ENCODE measurements around the gene LY86. TPM values are rescaled to one million over a fixed set of nuclear protein-coding genes. Genes with fewer than 3 reads are reported as not detected.

The LY86 gene
- total RNA-seq, 1 experiment from 2014 or later, result not detected

DNA sequence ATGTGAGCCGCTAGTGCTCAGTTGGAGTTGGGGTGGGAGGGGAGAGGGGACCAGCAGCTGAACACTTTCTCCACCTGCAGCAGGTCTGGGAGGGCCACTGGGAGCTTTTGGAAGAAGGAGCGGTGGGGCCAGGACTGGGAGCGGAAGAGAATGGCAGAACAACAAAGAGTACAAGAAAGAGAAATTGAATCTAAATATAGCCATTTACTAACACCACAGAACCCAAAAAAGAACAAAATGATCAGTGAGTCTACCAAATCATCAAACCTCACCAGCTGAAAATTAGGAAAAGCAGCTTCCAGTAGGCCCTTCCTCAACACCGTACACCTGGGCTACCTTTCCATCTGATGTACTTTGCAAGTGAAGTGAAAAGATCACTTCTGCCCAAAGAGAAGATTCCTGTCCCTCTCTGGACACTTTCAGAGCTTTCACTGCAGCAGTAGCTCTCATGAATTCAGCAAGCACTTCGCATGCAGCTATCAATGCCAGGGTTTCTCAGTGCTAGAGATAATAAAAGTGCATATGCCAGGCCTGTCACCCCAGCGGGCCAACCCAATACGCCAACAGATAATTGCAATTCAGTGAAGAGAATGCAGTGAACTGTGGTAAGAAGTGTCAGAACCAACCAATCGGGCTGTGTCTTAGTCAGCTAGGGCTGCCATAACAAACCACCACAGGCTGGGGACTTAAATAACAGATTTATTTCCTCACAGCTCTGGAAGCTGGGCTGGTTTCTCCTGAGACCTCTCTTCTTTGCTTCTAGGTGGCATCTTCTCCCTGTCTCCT is 597 bp downstream of the LY86 start (continued):
- TF ChIP-seq, protein P1, sequence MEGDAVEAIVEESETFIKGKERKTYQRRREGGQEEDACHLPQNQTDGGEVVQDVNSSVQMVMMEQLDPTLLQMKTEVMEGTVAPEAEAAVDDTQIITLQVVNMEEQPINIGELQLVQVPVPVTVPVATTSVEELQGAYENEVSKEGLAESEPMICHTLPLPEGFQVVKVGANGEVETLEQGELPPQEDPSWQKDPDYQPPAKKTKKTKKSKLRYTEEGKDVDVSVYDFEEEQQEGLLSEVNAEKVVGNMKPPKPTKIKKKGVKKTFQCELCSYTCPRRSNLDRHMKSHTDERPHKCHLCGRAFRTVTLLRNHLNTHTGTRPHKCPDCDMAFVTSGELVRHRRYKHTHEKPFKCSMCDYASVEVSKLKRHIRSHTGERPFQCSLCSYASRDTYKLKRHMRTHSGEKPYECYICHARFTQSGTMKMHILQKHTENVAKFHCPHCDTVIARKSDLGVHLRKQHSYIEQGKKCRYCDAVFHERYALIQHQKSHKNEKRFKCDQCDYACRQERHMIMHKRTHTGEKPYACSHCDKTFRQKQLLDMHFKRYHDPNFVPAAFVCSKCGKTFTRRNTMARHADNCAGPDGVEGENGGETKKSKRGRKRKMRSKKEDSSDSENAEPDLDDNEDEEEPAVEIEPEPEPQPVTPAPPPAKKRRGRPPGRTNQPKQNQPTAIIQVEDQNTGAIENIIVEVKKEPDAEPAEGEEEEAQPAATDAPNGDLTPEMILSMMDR (IDR thresholded peaks at IDR 0.05), result no peak
- TF ChIP-seq, protein P2, sequence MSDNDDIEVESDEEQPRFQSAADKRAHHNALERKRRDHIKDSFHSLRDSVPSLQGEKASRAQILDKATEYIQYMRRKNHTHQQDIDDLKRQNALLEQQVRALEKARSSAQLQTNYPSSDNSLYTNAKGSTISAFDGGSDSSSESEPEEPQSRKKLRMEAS (CRISPR knock-in tag; IDR thresholded peaks at IDR 0.05), result no peak
- TF ChIP-seq, protein P3, sequence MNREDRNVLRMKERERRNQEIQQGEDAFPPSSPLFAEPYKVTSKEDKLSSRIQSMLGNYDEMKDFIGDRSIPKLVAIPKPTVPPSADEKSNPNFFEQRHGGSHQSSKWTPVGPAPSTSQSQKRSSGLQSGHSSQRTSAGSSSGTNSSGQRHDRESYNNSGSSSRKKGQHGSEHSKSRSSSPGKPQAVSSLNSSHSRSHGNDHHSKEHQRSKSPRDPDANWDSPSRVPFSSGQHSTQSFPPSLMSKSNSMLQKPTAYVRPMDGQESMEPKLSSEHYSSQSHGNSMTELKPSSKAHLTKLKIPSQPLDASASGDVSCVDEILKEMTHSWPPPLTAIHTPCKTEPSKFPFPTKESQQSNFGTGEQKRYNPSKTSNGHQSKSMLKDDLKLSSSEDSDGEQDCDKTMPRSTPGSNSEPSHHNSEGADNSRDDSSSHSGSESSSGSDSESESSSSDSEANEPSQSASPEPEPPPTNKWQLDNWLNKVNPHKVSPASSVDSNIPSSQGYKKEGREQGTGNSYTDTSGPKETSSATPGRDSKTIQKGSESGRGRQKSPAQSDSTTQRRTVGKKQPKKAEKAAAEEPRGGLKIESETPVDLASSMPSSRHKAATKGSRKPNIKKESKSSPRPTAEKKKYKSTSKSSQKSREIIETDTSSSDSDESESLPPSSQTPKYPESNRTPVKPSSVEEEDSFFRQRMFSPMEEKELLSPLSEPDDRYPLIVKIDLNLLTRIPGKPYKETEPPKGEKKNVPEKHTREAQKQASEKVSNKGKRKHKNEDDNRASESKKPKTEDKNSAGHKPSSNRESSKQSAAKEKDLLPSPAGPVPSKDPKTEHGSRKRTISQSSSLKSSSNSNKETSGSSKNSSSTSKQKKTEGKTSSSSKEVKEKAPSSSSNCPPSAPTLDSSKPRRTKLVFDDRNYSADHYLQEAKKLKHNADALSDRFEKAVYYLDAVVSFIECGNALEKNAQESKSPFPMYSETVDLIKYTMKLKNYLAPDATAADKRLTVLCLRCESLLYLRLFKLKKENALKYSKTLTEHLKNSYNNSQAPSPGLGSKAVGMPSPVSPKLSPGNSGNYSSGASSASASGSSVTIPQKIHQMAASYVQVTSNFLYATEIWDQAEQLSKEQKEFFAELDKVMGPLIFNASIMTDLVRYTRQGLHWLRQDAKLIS (CRISPR knock-in tag; IDR thresholded peaks at IDR 0.05; ENCODE audit: borderline replicate concordance), result no peak
- TF ChIP-seq, protein P4, sequence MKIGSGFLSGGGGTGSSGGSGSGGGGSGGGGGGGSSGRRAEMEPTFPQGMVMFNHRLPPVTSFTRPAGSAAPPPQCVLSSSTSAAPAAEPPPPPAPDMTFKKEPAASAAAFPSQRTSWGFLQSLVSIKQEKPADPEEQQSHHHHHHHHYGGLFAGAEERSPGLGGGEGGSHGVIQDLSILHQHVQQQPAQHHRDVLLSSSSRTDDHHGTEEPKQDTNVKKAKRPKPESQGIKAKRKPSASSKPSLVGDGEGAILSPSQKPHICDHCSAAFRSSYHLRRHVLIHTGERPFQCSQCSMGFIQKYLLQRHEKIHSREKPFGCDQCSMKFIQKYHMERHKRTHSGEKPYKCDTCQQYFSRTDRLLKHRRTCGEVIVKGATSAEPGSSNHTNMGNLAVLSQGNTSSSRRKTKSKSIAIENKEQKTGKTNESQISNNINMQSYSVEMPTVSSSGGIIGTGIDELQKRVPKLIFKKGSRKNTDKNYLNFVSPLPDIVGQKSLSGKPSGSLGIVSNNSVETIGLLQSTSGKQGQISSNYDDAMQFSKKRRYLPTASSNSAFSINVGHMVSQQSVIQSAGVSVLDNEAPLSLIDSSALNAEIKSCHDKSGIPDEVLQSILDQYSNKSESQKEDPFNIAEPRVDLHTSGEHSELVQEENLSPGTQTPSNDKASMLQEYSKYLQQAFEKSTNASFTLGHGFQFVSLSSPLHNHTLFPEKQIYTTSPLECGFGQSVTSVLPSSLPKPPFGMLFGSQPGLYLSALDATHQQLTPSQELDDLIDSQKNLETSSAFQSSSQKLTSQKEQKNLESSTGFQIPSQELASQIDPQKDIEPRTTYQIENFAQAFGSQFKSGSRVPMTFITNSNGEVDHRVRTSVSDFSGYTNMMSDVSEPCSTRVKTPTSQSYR (CRISPR knock-in tag; IDR thresholded peaks at IDR 0.05), result no peak

DNA sequence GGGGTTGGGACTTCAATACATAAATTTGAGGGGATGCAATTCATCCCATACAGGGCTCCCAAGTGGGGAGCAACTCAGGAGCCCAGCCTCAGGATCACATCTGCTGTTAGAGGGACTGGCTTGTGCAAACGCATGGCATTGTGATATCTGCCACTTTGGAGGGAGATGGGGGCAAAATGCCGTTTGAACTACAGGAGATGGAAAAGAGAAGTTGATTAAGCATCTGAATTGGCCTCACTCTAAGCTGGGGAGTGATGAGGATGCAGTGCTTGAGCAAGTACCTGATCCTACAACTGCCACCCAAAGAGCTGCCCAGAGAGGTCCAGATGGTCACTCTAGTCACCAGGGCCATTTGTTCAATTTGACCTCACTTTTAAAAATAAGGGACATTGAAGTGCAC is 2.0 kb downstream of the LY86 start:
- CTCF ChIA-PET, result no interaction called here
- TF ChIP-seq, protein P5, sequence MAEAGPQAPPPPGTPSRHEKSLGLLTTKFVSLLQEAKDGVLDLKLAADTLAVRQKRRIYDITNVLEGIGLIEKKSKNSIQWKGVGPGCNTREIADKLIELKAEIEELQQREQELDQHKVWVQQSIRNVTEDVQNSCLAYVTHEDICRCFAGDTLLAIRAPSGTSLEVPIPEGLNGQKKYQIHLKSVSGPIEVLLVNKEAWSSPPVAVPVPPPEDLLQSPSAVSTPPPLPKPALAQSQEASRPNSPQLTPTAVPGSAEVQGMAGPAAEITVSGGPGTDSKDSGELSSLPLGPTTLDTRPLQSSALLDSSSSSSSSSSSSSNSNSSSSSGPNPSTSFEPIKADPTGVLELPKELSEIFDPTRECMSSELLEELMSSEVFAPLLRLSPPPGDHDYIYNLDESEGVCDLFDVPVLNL (CRISPR knock-in tag; IDR thresholded peaks at IDR 0.05; ENCODE audit: borderline replicate concordance, low read depth), result no peak
- TF ChIP-seq SMAD3 (CRISPR knock-in tag; IDR thresholded peaks at IDR 0.05; ENCODE audit: borderline replicate concordance) (no peak), MXD4 (CRISPR knock-in tag; IDR thresholded peaks at IDR 0.05; ENCODE audit: borderline replicate concordance) (no peak), ZNF423 (CRISPR knock-in tag; IDR thresholded peaks at IDR 0.05) (no peak), NFYB (CRISPR knock-in tag; conservative IDR thresholded peaks at IDR 0.05; ENCODE audit: low read depth) (no peak), GABPB1 (CRISPR knock-in tag; IDR thresholded peaks at IDR 0.05) (no peak)
- TF ChIP-seq, protein P6, sequence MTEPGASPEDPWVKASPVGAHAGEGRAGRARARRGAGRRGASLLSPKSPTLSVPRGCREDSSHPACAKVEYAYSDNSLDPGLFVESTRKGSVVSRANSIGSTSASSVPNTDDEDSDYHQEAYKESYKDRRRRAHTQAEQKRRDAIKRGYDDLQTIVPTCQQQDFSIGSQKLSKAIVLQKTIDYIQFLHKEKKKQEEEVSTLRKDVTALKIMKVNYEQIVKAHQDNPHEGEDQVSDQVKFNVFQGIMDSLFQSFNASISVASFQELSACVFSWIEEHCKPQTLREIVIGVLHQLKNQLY (CRISPR knock-in tag; IDR thresholded peaks at IDR 0.05), result no peak
- TF ChIP-seq, protein P7, sequence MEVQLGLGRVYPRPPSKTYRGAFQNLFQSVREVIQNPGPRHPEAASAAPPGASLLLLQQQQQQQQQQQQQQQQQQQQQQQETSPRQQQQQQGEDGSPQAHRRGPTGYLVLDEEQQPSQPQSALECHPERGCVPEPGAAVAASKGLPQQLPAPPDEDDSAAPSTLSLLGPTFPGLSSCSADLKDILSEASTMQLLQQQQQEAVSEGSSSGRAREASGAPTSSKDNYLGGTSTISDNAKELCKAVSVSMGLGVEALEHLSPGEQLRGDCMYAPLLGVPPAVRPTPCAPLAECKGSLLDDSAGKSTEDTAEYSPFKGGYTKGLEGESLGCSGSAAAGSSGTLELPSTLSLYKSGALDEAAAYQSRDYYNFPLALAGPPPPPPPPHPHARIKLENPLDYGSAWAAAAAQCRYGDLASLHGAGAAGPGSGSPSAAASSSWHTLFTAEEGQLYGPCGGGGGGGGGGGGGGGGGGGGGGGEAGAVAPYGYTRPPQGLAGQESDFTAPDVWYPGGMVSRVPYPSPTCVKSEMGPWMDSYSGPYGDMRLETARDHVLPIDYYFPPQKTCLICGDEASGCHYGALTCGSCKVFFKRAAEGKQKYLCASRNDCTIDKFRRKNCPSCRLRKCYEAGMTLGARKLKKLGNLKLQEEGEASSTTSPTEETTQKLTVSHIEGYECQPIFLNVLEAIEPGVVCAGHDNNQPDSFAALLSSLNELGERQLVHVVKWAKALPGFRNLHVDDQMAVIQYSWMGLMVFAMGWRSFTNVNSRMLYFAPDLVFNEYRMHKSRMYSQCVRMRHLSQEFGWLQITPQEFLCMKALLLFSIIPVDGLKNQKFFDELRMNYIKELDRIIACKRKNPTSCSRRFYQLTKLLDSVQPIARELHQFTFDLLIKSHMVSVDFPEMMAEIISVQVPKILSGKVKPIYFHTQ (CRISPR knock-in tag; IDR thresholded peaks at IDR 0.05), result no peak
- TF ChIP-seq, protein P8, sequence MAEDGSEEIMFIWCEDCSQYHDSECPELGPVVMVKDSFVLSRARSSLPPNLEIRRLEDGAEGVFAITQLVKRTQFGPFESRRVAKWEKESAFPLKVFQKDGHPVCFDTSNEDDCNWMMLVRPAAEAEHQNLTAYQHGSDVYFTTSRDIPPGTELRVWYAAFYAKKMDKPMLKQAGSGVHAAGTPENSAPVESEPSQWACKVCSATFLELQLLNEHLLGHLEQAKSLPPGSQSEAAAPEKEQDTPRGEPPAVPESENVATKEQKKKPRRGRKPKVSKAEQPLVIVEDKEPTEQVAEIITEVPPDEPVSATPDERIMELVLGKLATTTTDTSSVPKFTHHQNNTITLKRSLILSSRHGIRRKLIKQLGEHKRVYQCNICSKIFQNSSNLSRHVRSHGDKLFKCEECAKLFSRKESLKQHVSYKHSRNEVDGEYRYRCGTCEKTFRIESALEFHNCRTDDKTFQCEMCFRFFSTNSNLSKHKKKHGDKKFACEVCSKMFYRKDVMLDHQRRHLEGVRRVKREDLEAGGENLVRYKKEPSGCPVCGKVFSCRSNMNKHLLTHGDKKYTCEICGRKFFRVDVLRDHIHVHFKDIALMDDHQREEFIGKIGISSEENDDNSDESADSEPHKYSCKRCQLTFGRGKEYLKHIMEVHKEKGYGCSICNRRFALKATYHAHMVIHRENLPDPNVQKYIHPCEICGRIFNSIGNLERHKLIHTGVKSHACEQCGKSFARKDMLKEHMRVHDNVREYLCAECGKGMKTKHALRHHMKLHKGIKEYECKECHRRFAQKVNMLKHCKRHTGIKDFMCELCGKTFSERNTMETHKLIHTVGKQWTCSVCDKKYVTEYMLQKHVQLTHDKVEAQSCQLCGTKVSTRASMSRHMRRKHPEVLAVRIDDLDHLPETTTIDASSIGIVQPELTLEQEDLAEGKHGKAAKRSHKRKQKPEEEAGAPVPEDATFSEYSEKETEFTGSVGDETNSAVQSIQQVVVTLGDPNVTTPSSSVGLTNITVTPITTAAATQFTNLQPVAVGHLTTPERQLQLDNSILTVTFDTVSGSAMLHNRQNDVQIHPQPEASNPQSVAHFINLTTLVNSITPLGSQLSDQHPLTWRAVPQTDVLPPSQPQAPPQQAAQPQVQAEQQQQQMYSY (CRISPR knock-in tag; IDR thresholded peaks at IDR 0.05), result no peak
- TF ChIP-seq, protein P9, sequence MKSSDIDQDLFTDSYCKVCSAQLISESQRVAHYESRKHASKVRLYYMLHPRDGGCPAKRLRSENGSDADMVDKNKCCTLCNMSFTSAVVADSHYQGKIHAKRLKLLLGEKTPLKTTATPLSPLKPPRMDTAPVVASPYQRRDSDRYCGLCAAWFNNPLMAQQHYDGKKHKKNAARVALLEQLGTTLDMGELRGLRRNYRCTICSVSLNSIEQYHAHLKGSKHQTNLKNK (CRISPR knock-in tag; IDR thresholded peaks at IDR 0.05), result no peak
- TF ChIP-seq, protein P10, sequence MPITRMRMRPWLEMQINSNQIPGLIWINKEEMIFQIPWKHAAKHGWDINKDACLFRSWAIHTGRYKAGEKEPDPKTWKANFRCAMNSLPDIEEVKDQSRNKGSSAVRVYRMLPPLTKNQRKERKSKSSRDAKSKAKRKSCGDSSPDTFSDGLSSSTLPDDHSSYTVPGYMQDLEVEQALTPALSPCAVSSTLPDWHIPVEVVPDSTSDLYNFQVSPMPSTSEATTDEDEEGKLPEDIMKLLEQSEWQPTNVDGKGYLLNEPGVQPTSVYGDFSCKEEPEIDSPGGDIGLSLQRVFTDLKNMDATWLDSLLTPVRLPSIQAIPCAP (CRISPR knock-in tag; IDR thresholded peaks at IDR 0.05), result no peak

More for the DNA sequence above, 2.0 kb downstream of the LY86 start:
- ATAC-seq (no peak), DNase-seq (ENCODE audit: low spot score) (no peak)
- Mint-ChIP-seq H3K9me3 (no peaks in the 10 kb centered on the region), H3K27me3 (ENCODE audit: low read depth) (peaks cover 3% of the 10 kb centered on the region; the same call in 1 of the 2 replicates), H3K4me1 (peaks cover 22% of the 10 kb centered on the region), H3K27ac (no peak overlapping the region), H3K36me3 (no peaks in the 10 kb centered on the region), H3K4me3 (no peak overlapping the region)
- POLR2A ChIA-PET, result no interaction called here

Data from WTC11 (cell line).